Caco-2 (cell line): ENCODE measurements around the gene SLC10A3. TPM values are rescaled to one million over a fixed set of nuclear protein-coding genes. Genes with fewer than 3 reads are reported as not detected.
A peak's percentile ranks its signal among the peaks of the same experiment; 100 is the strongest.

Experiments used
- BruUV-seq: library from RNA; stranded (reverse); fragments of 400-500 nt; replicated peaks from 2 replicates; lab custom pipeline; 2021; lab: Mats Ljungman, UMichigan
- CTCF ChIA-PET: fragments of 300-600 bp; sonication (Branson Sonifier 250); formaldehyde crosslinking; loops from one replicate; lab custom pipeline; 2022; ENCODE audit warnings: antibody characterized with exemption; lab: Charles Lee
- POLR2A ChIA-PET: fragments of 300-600 bp; sonication (Branson Sonifier 250); formaldehyde crosslinking; loops from one replicate; lab custom pipeline; 2022; ENCODE audit warnings: antibody characterized with exemption; lab: Charles Lee
- DNase-seq, 2 experiments: peaks; one replicate each; pipeline versions ENCODE4 v3.0.0 to v3.0.0-alpha.2; 2020 to 2022
- H3K27me3 ChIP-seq: replicated peaks from 2 replicates; pipeline ENCODE4 v1.6.0; 2011; ENCODE audit warnings: low read length; ENCODE audit not compliant: control insufficient read depth, insufficient read depth
- H3K36me3 ChIP-seq: 2 replicates; pipeline ENCODE4 v1.5.1; 2011; ENCODE audit warnings: low read length; ENCODE audit not compliant: control insufficient read depth, insufficient read depth
- H3K4me1 ChIP-seq: fragments of 250-450 bp; sonication (Bioruptor Pico); 2 replicates; pipeline ENCODE4 v1.5.1; 2020; ENCODE audit warnings: mild to moderate bottlenecking
- H3K4me3 ChIP-seq: 2 replicates; pipeline ENCODE4 v1.5.1; 2011; ENCODE audit warnings: low read depth, mild to moderate bottlenecking, control low read depth, low read length
- H3K9me3 ChIP-seq: fragments of 250-450 bp; sonication (Bioruptor Pico); 2 replicates; pipeline ENCODE4 v1.5.1; 2020; ENCODE audit warnings: mild to moderate bottlenecking, moderate library complexity
- H3K27ac Mint-ChIP-seq: one replicate; pipeline ENCODE4 v1.8.0; 2022; ENCODE audit warnings: mixed read lengths; ENCODE audit not compliant: unreplicated experiment
- H3K27me3 Mint-ChIP-seq: one replicate; pipeline ENCODE4 v1.8.0; 2022; ENCODE audit warnings: mixed read lengths; ENCODE audit not compliant: insufficient read depth, unreplicated experiment
- H3K36me3 Mint-ChIP-seq: one replicate; pipeline ENCODE4 v1.8.0; 2022; ENCODE audit warnings: mild to moderate bottlenecking, mixed read lengths; ENCODE audit not compliant: insufficient read depth, unreplicated experiment
- H3K4me1 Mint-ChIP-seq: one replicate; pipeline ENCODE4 v1.8.0; 2022; ENCODE audit warnings: low read depth, mixed read lengths; ENCODE audit not compliant: unreplicated experiment
- H3K4me3 Mint-ChIP-seq: one replicate; pipeline ENCODE4 v1.8.0; 2022; ENCODE audit warnings: mild to moderate bottlenecking, moderate library complexity, mixed read lengths; ENCODE audit not compliant: unreplicated experiment
- H3K9me3 Mint-ChIP-seq: one replicate; pipeline ENCODE4 v1.8.0; 2022; ENCODE audit warnings: mixed read lengths; ENCODE audit not compliant: unreplicated experiment
- intact Hi-C: fragments of 100-400 bp; cut with micrococcal nuclease; formaldehyde crosslinking; loops from one replicate; pipeline ENCODE4 v1.10.0; 2022; ENCODE audit not compliant: unreplicated experiment
- total RNA-seq: library from RNA; stranded (reverse); gene quantifications from 2 replicates; pipeline ENCODE4 v1.2.3, GENCODE V29; 2022
- TF ChIP-seq, protein P1 (sequence below), 2 experiments: fragments of 200-600 bp in 1 of 2; IDR thresholded peaks; 1 replicate in 1 of 2; 2 replicates in 1 of 2; pipeline versions ENCODE4 v1.5.1 to v1.8.0; 2011 to 2022; ENCODE audit warnings: antibody characterized with exemption in 1 of 2, control low read depth in 1 of 2, inconsistent platforms in 1 of 2, low read depth in 1 of 2, low read length in 1 of 2, mild to moderate bottlenecking in 1 of 2, moderate library complexity in 1 of 2; ENCODE audit not compliant: insufficient read depth in 1 of 2, severe bottlenecking in 1 of 2, unreplicated experiment in 1 of 2

The SLC10A3 gene
- total RNA-seq, 1 experiment from 2014 or later: 22.5 TPM

DNA sequence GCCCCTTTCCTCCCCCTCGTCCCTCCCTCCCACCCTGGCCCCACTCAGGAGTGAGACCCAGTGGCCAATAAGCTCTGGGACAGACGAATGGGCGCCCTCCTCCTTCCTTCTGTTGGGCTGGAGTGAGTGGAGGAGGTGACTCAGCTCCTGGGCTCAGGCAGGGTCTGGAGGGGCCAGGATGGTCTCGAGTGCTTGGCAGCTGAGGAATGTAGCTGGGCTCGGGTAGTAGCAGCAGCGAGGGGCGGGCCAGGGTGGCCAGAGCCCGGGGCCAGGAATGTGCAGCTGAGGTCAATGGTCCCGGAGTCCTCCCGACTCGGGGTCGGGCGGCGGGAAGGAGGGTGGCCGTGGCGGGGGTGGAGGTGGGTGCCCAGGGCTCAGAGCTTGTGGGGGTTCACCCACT, 41.2 kb upstream of the SLC10A3 start:
- Histone ChIP-seq H3K9me3 (no peaks in the 10 kb centered on the region), H3K27me3 (no peaks in the 10 kb centered on the region), H3K4me3 (no peak overlapping the region), H3K4me1 (peaks cover 5% of the 10 kb centered on the region; the same call in 1 of the 2 replicates), H3K36me3 (peaks cover 5% of the 10 kb centered on the region; the same call in 1 of the 2 replicates)
- CTCF ChIA-PET: interaction anchor here (0.6 to 1.4 kb wide), 3 partner anchors 14 to 158 kb away, joined by 3 to 5 read pairs (median 5); no protein-coding TSS in a partner anchor
- intact Hi-C loops: no loop called here
- no TSS peak for BruUV-seq
- POLR2A ChIA-PET: no interaction called here
- peak in 1 of 2 experiments; percentile 59 for DNase-seq
- H3K27me3 Mint-ChIP-seq: no peaks in the 10 kb centered on the region
- peaks cover 20% of the 10 kb centered on the region for H3K36me3 Mint-ChIP-seq
- TF ChIP-seq, protein P1, sequence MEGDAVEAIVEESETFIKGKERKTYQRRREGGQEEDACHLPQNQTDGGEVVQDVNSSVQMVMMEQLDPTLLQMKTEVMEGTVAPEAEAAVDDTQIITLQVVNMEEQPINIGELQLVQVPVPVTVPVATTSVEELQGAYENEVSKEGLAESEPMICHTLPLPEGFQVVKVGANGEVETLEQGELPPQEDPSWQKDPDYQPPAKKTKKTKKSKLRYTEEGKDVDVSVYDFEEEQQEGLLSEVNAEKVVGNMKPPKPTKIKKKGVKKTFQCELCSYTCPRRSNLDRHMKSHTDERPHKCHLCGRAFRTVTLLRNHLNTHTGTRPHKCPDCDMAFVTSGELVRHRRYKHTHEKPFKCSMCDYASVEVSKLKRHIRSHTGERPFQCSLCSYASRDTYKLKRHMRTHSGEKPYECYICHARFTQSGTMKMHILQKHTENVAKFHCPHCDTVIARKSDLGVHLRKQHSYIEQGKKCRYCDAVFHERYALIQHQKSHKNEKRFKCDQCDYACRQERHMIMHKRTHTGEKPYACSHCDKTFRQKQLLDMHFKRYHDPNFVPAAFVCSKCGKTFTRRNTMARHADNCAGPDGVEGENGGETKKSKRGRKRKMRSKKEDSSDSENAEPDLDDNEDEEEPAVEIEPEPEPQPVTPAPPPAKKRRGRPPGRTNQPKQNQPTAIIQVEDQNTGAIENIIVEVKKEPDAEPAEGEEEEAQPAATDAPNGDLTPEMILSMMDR (IDR thresholded peaks at IDR 0.05; ENCODE audit: insufficient read depth in 1 of 2, low read depth in 1 of 2, low read length in 1 of 2, severe bottlenecking in 1 of 2, unreplicated experiment in 1 of 2): no peak
- peak overlapping the region; percentile 14 for H3K4me3 Mint-ChIP-seq
- H3K27ac Mint-ChIP-seq: peak overlapping the region; percentile 6
- no peaks in the 10 kb centered on the region for H3K9me3 Mint-ChIP-seq
- H3K4me1 Mint-ChIP-seq: no peaks in the 10 kb centered on the region

DNA sequence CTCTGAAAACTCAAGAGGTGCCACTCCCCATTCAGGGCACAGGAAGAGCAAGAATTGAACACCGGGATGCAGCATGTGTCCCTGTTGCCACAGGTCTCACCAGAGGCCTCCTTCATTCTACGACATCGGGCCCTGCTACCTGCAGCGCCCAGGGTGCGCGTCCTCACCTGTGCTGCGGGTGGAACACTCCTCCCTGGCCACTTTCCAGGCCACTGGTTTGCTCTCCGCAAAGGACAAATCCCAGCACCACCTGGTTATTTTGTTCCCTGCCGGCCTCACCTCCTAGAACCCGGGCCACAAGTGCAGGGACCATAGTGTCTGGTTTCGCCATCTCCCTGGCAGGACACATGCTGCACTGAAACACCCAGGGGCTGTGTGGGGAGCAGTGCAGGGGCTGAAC, 39.9 kb upstream of the SLC10A3 start:
- BruUV-seq: no TSS peak
- H3K9me3 ChIP-seq: no peaks in the 10 kb centered on the region
- Mint-ChIP-seq H3K9me3 (no peaks in the 10 kb centered on the region), H3K27me3 (no peaks in the 10 kb centered on the region), H3K36me3 (peaks cover 31% of the 10 kb centered on the region), H3K4me1 (peaks cover 6% of the 10 kb centered on the region), H3K27ac (no peak overlapping the region), H3K4me3 (no peak overlapping the region)
- TF ChIP-seq, protein P1 (IDR thresholded peaks at IDR 0.05; ENCODE audit: insufficient read depth in 1 of 2, low read depth in 1 of 2, low read length in 1 of 2, severe bottlenecking in 1 of 2, unreplicated experiment in 1 of 2): no peak
- ChIA-PET POLR2A (no interaction called here), CTCF (interaction anchor here (0.5 kb wide), 1 partner anchor 14 kb away, joined by 3 read pairs; the partner anchor contains the start of gene FAM3A)
- no peaks in the 10 kb centered on the region for H3K27me3 ChIP-seq
- peaks cover 15% of the 10 kb centered on the region for H3K4me1 ChIP-seq
- no peak overlapping the region for H3K4me3 ChIP-seq
- DNase-seq: no peak
- intact Hi-C loops: no loop called here
- peaks cover 5% of the 10 kb centered on the region; the same call in 1 of the 2 replicates for H3K36me3 ChIP-seq

DNA sequence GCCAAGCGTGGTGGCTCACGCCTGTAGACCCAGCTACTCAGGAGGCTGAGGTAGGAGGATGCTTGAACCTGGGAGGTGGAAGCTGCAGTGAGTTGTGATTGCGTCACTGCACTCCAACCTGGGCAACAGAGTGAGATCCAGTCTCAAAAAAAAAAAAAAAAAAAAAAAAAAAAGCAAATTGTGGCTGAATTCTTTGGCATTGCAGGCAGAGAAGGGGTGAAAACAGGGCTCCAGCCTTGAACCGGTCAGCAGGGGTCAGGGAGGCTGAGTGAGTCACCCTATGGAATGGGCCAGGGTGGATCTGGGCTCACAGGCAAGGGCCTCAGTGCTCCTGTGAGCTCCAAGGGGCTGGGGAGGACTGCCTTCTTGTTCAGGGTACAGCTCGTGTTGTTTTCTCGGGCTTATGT, 38.8 kb upstream of the SLC10A3 start:
- no TSS peak for BruUV-seq
- intact Hi-C loops: no loop called here
- Histone ChIP-seq H3K27me3 (no peaks in the 10 kb centered on the region), H3K4me3 (no peak overlapping the region), H3K36me3 (peaks cover 5% of the 10 kb centered on the region; the same call in 1 of the 2 replicates), H3K9me3 (no peaks in the 10 kb centered on the region), H3K4me1 (peaks cover 14% of the 10 kb centered on the region)
- POLR2A ChIA-PET: no interaction called here
- Mint-ChIP-seq H3K4me1 (peaks cover 7% of the 10 kb centered on the region), H3K36me3 (peaks cover 23% of the 10 kb centered on the region), H3K27ac (no peak overlapping the region), H3K4me3 (no peak overlapping the region), H3K27me3 (no peaks in the 10 kb centered on the region), H3K9me3 (no peaks in the 10 kb centered on the region)
- CTCF ChIA-PET: no interaction called here
- DNase-seq: no peak
- TF ChIP-seq, protein P1 (IDR thresholded peaks at IDR 0.05; ENCODE audit: insufficient read depth in 1 of 2, low read depth in 1 of 2, low read length in 1 of 2, severe bottlenecking in 1 of 2, unreplicated experiment in 1 of 2): no peak
